Measurements from ENCODE around the gene SHLD2.
"Not testable (repeated sequence)": the region's sequence is repeated elsewhere in the genome, so short reads cannot be mapped to it uniquely, and the experiment has no call there.

The SHLD2 gene

GRCh38 chr10:87094373-87095235, at the start of gene SHLD2, which contains the start of gene GLUD1:
Gene SHLD2 (plus strand): TSS chr10:87095206. CDS start chr10:87151355, 56,149 bp downstream.
Gene GLUD1 (minus strand): TSS chr10:87094843. CDS start chr10:87094769, 74 bp downstream.
- intact Hi-C loops (cut with DNase I) = loop anchor here (5.0 to 10.0 kb wide), 2 partner anchors 42 to 160 kb away; no protein-coding TSS in a partner anchor

GRCh38 chr10:87045434-87045938, 49.5 kb upstream of the SHLD2 start:
- DNase-seq = no peak
- intact Hi-C loops (cut with DNase I) = no loop called here

More at GRCh38 chr10:87094373-87095235, at the start of gene SHLD2, which contains the start of gene GLUD1:
- peak; percentile 65 to 95 (median 89) for DNase-seq

GRCh38 chr10:87053111-87053510, 41.9 kb upstream of the SHLD2 start:
- intact Hi-C loops (cut with DNase I) = loop anchor here (5.0 kb wide), 1 partner anchor 39 kb away; the partner anchor contains the start of gene GLUD1
- DNase-seq = peak; percentile 19 to 91 (median 76)

- peak in 24 of 42 donors; percentile 21 to 76 (median 42) for DNase-seq
- intact Hi-C loops (cut with DNase I) = loop anchor here (5.0 kb wide), 1 partner anchor 39 kb away; the partner anchor contains the start of gene GLUD1
Measured at GRCh38 chr10:87053577-87054181, 41.3 kb upstream of the SHLD2 start.

GRCh38 chr10:87054373-87055295, 40.4 kb upstream of the SHLD2 start:
- no peak for DNase-seq
- intact Hi-C loops (cut with DNase I) = loop anchor here (5.0 kb wide), 1 partner anchor 38 kb away; the partner anchor contains the start of gene GLUD1

- DNase-seq = peak in 1 of 42 donors; percentile 13
- intact Hi-C loops (cut with DNase I) = no loop called here
Measured at GRCh38 chr10:87058171-87058570, 36.8 kb upstream of the SHLD2 start.

GRCh38 chr10:87059401-87059800, 35.6 kb upstream of the SHLD2 start:
- intact Hi-C loops (cut with DNase I) = no loop called here
- DNase-seq = no peak

GRCh38 chr10:87060280-87060928, 34.6 kb upstream of the SHLD2 start:
- intact Hi-C loops (cut with DNase I) = no loop called here
- no peak for DNase-seq

GRCh38 chr10:87064651-87065050, 30.4 kb upstream of the SHLD2 start:
- peak in 32 of 42 donors; percentile 10 to 80 (median 43) for DNase-seq
- intact Hi-C loops (cut with DNase I) = no loop called here

GRCh38 chr10:87066178-87066577, 28.8 kb upstream of the SHLD2 start:
- DNase-seq = no peak
- intact Hi-C loops (cut with DNase I) = no loop called here

- intact Hi-C loops (cut with DNase I) = no loop called here
- DNase-seq = no peak
Measured at GRCh38 chr10:87066865-87067264, 28.1 kb upstream of the SHLD2 start.

GRCh38 chr10:87068281-87068680, 26.7 kb upstream of the SHLD2 start:
- no peak for DNase-seq
- intact Hi-C loops (cut with DNase I) = no loop called here

GRCh38 chr10:87072449-87072848, 22.6 kb upstream of the SHLD2 start:
- intact Hi-C loops (cut with DNase I) = no loop called here
- DNase-seq = no peak

- intact Hi-C loops (cut with DNase I) = not testable (repeated sequence)
Measured at GRCh38 chr10:87076421-87076820, 18.6 kb upstream of the SHLD2 start.

GRCh38 chr10:87079106-87079836, 15.7 kb upstream of the SHLD2 start:
- intact Hi-C loops (cut with DNase I) = no loop called here
- DNase-seq = no peak

More at GRCh38 chr10:87076421-87076820, 18.6 kb upstream of the SHLD2 start:
- not testable (repeated sequence) for DNase-seq

- DNase-seq; intact Hi-C loops (cut with DNase I): not testable (repeated sequence)
Measured at GRCh38 chr10:87080621-87081020, 14.4 kb upstream of the SHLD2 start.

- DNase-seq; intact Hi-C loops (cut with DNase I): not testable (repeated sequence)
Measured at GRCh38 chr10:87081574-87081973, 13.4 kb upstream of the SHLD2 start.

Data from head of caudate nucleus (tissue), 42 donors.